Ovary (tissue), 9 donors: ENCODE results near the gene UNC5C. TPM values are rescaled to one million over a fixed set of nuclear protein-coding genes. Genes with fewer than 3 reads are reported as not detected.
"Not testable (repeated sequence)": the region's sequence is repeated elsewhere in the genome, so short reads cannot be mapped to it uniquely, and the experiment has no call there.

ENCODE experiments used
- DNase-seq, 5 donors: peaks; one replicate each; pipeline ENCODE4 v3.0.0-alpha.2; 2019 to 2020
- H3K27ac ChIP-seq, 2 donors: fragments of 200-600 bp; one replicate each; pipeline versions ENCODE4 v1.5.1 to v1.8.0; 2019 to 2022
- H3K27me3 ChIP-seq: fragments of 200-600 bp; one replicate; pipeline ENCODE4 v1.8.0; 2022
- H3K36me3 ChIP-seq: fragments of 200-600 bp; sonication (generic); one replicate; pipeline ENCODE4 v1.5.1; 2019
- H3K4me1 ChIP-seq: one replicate; pipeline ENCODE4 v1.8.1; 2013; ENCODE audit warnings: mild to moderate bottlenecking, moderate library complexity; ENCODE audit not compliant: insufficient read depth
- H3K4me3 ChIP-seq: fragments of 200-600 bp; sonication (generic); one replicate; pipeline ENCODE4 v1.5.1; 2017
- H3K9me3 ChIP-seq, 2 donors: fragments of 200-600 bp in 1 of 2; sonication (generic) in 1 of 2; one replicate each; pipeline versions ENCODE4 v1.5.1 to v1.8.1; 2013 to 2019; ENCODE audit warnings: mild to moderate bottlenecking in 1 of 2, moderate library complexity in 1 of 2
- EP300 ChIP-seq: sonication (generic); formaldehyde crosslinking; IDR thresholded peaks from one replicate; pipeline ENCODE4 v1.6.1; 2017; ENCODE audit warnings: antibody characterized with exemption
- POLR2A ChIP-seq: fragments of 450-650 bp; IDR thresholded peaks from one replicate; pipeline ENCODE4 v1.6.1; 2017; ENCODE audit warnings: antibody characterized with exemption, mild to moderate bottlenecking, moderate library complexity
- WGBS, 3 donors: extraction: QIAGEN DNeasy Blood & Tissue Kit in 1 of 3; methylation state at CpG; one replicate each; pipeline versions ENCODE4 v1.1.5 to v1.1.7; 2013 to 2017; 5-methylcytosine and 5-hydroxymethylcytosine counted together
- intact Hi-C, 4 donors: fragments of 100-400 bp; cut with DNase I; formaldehyde crosslinking; loops; one replicate each; pipeline versions ENCODE4 v1.11.0 to v1.15.1; 2022 to 2023
- polyA plus RNA-seq, 2 donors: library from polyadenylated mRNA; stranded (reverse); fragments of 200-250 nt in 1 of 2; fragments of 350-450 nt in 1 of 2; fragmentation: Illumina TruSeq in 1 of 2; extraction: RNeasy Lipid Tissue Mini Kit (QIAGEN cat#74804) in 1 of 2; gene quantifications; one replicate each; pipeline ENCODE4 v1.2.3, GENCODE V29; 2013 to 2014
- total RNA-seq, 7 donors: library from RNA; depleted of rRNA in 2 of 7; stranded (reverse); fragments of >200 nt in 2 of 7; fragmentation: NEBNext Ultra II Directional in 3 of 7; extraction: Animal tissue kit (Norgen Biotek cat#: 25700) in 3 of 7; gene quantifications; one replicate each; pipeline versions ENCODE4 v1.1.0 to v1.2.4, GENCODE V29; 2016 to 2023
- TF ChIP-seq, protein P1 (sequence below), 3 donors: fragments of 450-650 bp in 2 of 3; fragments of 200-600 bp in 1 of 3; IDR thresholded peaks; one replicate each; pipeline versions ENCODE4 v1.5.1 to v1.8.0; 2016 to 2022; ENCODE audit warnings: antibody characterized with exemption in 3 of 3, mild to moderate bottlenecking in 1 of 3
- donor health status: DM: no; HTN: no; CAD: no; lungs with moderate emphysema.
- donor health status: DM: no; HTN: no; CAD: no.
- donor health status: Bipolar disorder and iron deficiency.
- donor health status: DM: yes; HTN: yes; CAD: no.
- donor health status: DM: no; HTN: no; CAD: no.
- donor health status: DM: yes; HTN: yes; CAD: no.

UNC5C gene
- total and polyA plus RNA-seq, 9 donors, result 1.8 to 9.4 (median 3.9) TPM

DNA sequence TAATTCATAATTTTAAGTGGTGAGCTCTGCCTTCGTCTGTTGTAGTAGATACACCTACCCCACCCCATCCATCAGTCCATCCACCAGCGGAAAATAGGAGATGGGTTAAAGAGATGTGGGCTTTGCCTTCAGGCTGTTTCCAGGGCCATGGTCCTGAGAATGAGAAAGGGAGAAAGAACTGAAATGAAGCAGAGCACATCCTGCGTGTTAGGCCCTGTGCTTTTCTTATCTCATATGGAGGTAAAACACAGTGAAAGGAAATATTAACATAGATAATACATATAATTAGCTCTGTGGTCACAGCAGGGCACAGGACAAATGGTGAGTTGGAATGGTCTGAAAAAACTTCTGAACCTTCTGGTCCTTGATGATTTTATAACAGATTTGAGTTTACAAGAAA lies 397.5 kb downstream of the UNC5C start:
- no peaks in the 10 kb centered on the region for H3K9me3 ChIP-seq
- no peaks in the 10 kb centered on the region for H3K27me3 ChIP-seq
- no peaks in the 10 kb centered on the region for H3K4me1 ChIP-seq
- 84 to 91% (median 91%) methylated on average over 3 of the region's 3 CpGs for WGBS, 3 donors
- no peak for DNase-seq
- intact Hi-C loops, result no loop called here
- no peak overlapping the region for H3K4me3 ChIP-seq
- TF ChIP-seq, protein P1, sequence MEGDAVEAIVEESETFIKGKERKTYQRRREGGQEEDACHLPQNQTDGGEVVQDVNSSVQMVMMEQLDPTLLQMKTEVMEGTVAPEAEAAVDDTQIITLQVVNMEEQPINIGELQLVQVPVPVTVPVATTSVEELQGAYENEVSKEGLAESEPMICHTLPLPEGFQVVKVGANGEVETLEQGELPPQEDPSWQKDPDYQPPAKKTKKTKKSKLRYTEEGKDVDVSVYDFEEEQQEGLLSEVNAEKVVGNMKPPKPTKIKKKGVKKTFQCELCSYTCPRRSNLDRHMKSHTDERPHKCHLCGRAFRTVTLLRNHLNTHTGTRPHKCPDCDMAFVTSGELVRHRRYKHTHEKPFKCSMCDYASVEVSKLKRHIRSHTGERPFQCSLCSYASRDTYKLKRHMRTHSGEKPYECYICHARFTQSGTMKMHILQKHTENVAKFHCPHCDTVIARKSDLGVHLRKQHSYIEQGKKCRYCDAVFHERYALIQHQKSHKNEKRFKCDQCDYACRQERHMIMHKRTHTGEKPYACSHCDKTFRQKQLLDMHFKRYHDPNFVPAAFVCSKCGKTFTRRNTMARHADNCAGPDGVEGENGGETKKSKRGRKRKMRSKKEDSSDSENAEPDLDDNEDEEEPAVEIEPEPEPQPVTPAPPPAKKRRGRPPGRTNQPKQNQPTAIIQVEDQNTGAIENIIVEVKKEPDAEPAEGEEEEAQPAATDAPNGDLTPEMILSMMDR (IDR thresholded peaks at IDR 0.05), result no peak
- TF ChIP-seq POLR2A (no peak), EP300 (no peak)
- no peaks in the 10 kb centered on the region for H3K36me3 ChIP-seq
- H3K27ac ChIP-seq, result no peak overlapping the region

DNA sequence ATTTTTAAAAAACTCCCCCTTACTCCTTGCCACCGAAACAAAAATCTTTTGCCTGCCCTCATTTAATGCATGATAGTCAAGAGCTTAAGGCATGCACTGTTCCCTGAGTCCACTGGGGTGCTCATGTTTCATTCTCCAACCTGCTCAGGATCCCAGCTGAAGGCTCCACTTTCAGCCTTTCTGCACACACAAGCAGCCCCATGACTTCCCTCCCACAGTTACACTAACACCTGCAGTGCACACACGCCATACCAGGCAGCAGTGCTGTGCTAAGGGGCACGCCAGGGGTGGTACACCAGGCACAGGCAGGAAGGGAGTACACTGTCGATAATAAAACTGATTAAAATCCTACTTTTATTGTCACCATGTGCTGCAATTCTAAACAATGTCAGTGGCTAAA lies 405.8 kb downstream of the UNC5C start:
- Histone ChIP-seq H3K9me3 (peaks cover 0 to 7% of the 10 kb centered on the region in 2 donors), H3K36me3 (no peaks in the 10 kb centered on the region), H3K4me3 (no peak overlapping the region), H3K27ac (no peak overlapping the region), H3K4me1 (no peaks in the 10 kb centered on the region), H3K27me3 (no peaks in the 10 kb centered on the region)
- WGBS, 3 donors, result 85 to 98% (median 90%) methylated on average over 4 of the region's 4 CpGs
- TF ChIP-seq POLR2A (no peak), EP300 (no peak)
- TF ChIP-seq, protein P1 (IDR thresholded peaks at IDR 0.05), result no peak
- no peak for DNase-seq
- intact Hi-C loops, result no loop called here

- Histone ChIP-seq H3K27ac (no peak overlapping the region), H3K27me3 (no peaks in the 10 kb centered on the region), H3K9me3 (peaks cover 0 to 7% of the 10 kb centered on the region in 2 donors), H3K36me3 (no peaks in the 10 kb centered on the region), H3K4me3 (no peak overlapping the region), H3K4me1 (no peaks in the 10 kb centered on the region)
- intact Hi-C loops, result no loop called here
- DNase-seq, result no peak
- 92 to 93% (median 92%) methylated on average over 5 of the region's 5 CpGs for WGBS, 3 donors
- TF ChIP-seq EP300 (no peak), POLR2A (no peak)
- TF ChIP-seq, protein P1 (IDR thresholded peaks at IDR 0.05), result no peak
Measured at GRCh38 chr4:95141361-95141760, 407.4 kb downstream of the UNC5C start.

- H3K4me3 ChIP-seq, H3K9me3 ChIP-seq, intact Hi-C loops, H3K36me3 ChIP-seq, DNase-seq, H3K27me3 ChIP-seq, H3K27ac ChIP-seq, H3K4me1 ChIP-seq: not testable (repeated sequence)
- 91 to 97% (median 94%) methylated on average over 14 of the region's 14 CpGs for WGBS, 3 donors
Measured at GRCh38 chr4:95139424-95139823, 409.3 kb downstream of the UNC5C start.

DNA sequence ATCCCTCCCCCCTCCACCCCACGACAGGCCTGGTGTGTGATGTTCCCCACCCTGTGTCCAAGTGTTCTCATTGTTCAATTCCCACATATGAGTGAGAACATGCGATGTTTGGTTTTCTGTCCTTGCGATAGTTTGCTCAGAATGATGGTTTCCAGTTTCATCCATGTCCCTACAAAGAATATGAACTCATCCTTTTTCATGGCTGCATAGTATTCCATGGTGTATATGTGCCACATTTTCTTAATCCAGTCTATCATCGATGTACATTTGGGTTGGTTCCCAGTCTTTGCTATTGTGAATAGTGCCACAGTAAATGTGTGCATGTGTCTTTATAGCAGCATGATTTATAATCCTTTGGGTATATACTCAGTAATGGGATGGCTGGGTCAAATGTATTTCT lies 414.8 kb downstream of the UNC5C start:
- H3K4me3 ChIP-seq, H3K27ac ChIP-seq, DNase-seq, H3K36me3 ChIP-seq, H3K27me3 ChIP-seq, H3K4me1 ChIP-seq, intact Hi-C loops, H3K9me3 ChIP-seq: not testable (repeated sequence)
- 96 to 99% (median 99%) methylated on average over 4 of the region's 4 CpGs for WGBS, 3 donors

GRCh38 chr4:95129821-95130311 lies 418.9 kb downstream of the UNC5C start:
- DNase-seq, result peak in 2 of 5 donors; percentile 16 to 60
- TF ChIP-seq EP300 (no peak), POLR2A (no peak)
- TF ChIP-seq, protein P1 (IDR thresholded peaks at IDR 0.05), result no peak
- intact Hi-C loops, result no loop called here

More at GRCh38 chr4:95129821-95130311, 418.9 kb downstream of the UNC5C start:
- no peaks in the 10 kb centered on the region for H3K9me3 ChIP-seq
- H3K36me3 ChIP-seq, result no peaks in the 10 kb centered on the region
- no peak overlapping the region for H3K4me3 ChIP-seq
- 43 to 50% (median 46%) methylated on average over 7 of the region's 7 CpGs for WGBS, 3 donors
- H3K4me1 ChIP-seq, result no peaks in the 10 kb centered on the region
- no peak overlapping the region for H3K27ac ChIP-seq
- no peaks in the 10 kb centered on the region for H3K27me3 ChIP-seq
